HG02981 (cell line): Measurements from ENCODE around the gene SUPT20HL2.
"Not testable (repeated sequence)": the region's sequence is repeated elsewhere in the genome, so short reads cannot be mapped to it uniquely, and the experiment has no call there.

Experiments
- ATAC-seq: cut with Tn5 transposase; IDR thresholded peaks from one replicate; pipeline ENCODE4 v1.9.1; 2021; ENCODE audit warnings: mild to moderate bottlenecking, moderate library complexity; ENCODE audit not compliant: unreplicated experiment

The SUPT20HL2 gene

GRCh38 chrX:24314019-24314635, at the start of gene SUPT20HL2:
Gene SUPT20HL2 (minus strand): TSS chrX:24314069. CDS start chrX:24313315, 754 bp downstream.
- no peak for ATAC-seq

DNA sequence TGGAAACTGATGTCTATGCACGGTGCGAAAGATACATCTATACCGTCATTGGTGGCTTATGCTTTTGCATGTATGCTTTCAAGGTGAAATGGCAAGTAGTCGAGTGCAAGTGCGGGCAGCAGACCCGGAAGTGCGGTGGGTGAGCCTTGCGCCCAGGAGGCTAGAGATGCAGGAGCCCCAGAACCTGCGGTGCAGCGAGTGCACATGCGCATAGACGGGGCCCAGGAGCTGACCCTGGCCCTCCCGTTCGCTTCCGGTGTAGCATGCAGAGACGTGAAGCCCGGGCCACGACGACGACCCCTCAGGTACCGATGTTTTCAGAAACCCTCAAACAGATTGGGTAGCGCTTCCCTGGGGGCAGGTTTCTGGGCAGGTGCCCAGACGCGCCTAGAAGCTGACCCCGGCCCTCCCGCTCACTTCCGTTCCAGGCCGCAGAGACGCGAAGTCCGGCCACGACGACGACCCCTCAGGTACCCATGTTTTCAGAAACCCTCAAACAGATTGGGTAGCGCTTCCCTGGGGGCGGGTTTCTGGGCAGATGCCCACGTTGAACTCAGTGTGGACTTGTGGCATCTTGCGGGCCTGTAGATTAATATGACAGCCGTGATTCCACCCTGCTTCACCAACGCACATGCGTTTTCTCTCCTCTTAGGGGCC, 48.3 kb upstream of the SUPT20HL2 start:
- not testable (repeated sequence) for ATAC-seq

DNA sequence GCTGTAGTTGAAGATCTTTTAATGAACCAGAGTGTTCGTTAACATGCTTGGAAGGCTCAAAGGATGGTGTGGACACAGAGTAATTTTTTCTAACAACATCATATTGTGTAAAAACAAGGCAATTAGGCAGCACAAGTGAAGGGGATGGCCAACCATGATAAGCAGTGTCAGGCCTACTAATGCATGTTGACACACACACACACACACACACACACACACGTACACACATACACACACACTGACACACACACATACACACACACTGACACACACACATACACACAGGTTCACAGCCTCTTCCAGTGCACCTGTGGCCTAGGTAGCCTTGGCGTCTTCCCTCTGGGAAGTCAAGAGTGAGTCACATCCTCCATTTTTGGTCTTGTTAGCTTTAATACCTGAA, 46.4 kb upstream of the SUPT20HL2 start, which contains the start of gene SUPT20HL1:
SUPT20HL1 (plus strand) TSS at position 368 of the 400 bp plus-strand sequence. CDS start 2,122 bp downstream, outside the sequence.
- no peak for ATAC-seq

DNA sequence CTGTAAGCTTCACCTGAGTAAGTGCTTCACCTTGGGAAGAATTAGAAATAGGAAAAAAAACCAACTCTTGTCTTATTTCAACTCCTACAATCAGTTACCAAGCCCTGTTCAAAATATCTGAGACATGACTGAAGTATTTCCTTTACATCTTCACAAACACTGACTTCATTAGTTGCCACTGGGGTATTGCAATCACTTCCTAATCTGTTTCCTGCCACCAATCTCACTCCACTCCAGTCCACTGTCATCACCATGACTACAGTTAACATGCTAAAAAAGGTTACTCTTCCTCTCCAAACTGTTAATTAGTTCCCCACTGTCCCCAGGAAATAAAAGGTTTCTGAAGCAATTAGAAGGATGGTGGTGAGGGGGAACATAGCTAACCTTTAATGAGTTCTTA, 43.2 kb upstream of the SUPT20HL2 start:
- ATAC-seq, result no peak

GRCh38 chrX:24355095-24355494, 41.2 kb upstream of the SUPT20HL2 start:
- ATAC-seq, result no peak

DNA sequence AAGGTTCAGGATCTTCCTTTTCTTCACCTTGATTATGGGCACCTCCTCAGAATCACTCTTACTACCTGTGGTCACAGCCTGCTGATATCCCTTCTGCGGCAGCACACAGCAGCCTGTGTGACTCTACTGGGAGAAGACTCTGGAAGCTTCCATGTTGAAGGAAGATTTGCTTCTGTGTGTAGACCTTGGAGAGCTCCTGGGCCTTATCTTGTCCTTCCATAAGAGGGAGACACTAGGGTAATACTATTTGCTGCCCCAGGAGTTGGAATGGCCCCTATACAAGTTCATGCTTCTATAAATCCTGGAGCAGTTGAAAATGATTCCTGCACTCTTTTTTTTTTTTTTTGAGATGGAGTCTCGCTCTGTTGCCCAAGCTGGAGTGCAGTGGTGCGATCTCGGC, 36.3 kb upstream of the SUPT20HL2 start:
- ATAC-seq, result no peak

- ATAC-seq, result no peak
Observed at GRCh38 chrX:24347881-24348280, 34.0 kb upstream of the SUPT20HL2 start.

DNA sequence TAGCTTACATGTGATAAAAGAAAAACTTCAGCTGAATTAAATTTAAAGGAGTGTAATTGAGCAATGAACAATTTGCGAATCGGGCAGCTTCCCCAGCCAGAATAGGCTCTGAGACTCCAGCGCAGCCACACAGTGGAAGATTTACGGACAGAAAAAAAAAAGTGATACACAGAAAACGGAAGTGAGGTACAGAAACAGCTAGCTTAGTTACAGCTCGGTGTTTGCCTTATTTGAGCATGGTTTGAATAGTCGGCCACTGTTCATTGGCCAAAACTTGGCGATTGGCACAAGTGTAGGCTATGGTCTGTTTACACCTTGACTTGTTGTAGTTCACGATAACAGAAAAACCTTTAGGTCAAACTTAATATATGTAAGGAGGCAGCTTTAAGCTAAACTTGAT, 29.9 kb upstream of the SUPT20HL2 start:
- ATAC-seq, result no peak

DNA sequence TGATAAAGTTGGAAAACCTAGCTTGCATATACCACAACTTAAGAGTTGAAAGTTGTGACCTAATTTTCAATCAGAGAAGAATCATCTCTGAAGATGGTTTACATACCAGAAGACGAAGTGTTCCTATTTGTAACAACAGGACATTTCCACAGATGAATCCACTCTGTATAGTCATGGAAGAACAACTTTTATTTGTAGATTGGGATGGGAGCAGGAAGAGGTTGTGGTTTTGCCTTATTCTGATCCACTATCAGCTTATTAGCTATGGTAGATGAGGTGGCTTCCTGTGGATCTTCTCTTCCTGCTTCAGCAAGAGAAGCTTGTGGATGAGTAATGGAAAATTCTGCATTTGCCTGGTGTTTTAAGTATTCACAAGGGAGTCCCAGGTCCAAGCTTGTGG, 27.9 kb upstream of the SUPT20HL2 start:
- no peak for ATAC-seq

GRCh38 chrX:24340501-24340900, 26.6 kb upstream of the SUPT20HL2 start:
- ATAC-seq, result no peak

DNA sequence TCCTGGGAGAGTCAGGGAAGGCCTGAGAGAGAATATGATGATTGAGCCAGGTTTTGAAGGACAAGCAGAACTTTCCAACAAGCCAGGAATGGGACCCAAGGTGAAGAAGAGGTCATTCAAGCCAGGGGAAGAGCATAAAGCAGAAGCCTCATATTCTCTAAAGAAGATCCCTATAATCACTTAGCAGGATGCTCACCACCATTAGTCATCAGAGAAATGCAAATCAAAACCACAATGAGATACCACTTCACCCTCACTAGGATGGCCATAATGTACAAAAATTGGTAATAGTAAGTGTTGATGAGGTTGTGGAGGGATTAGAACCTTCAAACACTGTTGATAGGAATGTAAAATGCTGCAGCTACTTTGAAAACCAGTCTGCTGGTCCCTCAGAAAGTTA, 26.0 kb upstream of the SUPT20HL2 start:
- no peak for ATAC-seq

- no peak for ATAC-seq
Observed at GRCh38 chrX:24335871-24336270, 22.0 kb upstream of the SUPT20HL2 start.

DNA sequence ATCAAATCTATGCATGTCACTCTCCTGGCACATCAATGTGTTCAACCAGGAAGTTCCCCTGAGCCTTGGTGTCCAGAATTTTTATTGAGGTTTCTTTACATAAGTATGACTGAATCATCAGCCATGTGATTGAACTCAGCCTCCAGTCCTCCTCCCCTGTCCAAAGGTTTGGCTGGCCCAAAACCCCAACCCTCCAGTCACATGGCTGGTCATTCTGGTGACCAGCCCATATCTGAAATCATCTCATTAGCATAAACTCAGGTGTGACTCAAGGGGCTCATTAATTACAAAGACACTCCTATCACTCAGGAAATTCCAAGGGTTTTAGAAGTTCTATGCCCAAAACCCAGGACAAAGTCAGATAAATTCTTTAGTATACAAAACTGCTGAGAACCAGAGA, 20.6 kb upstream of the SUPT20HL2 start:
- ATAC-seq, result no peak

- no peak for ATAC-seq
Observed at GRCh38 chrX:24333371-24333770, 19.5 kb upstream of the SUPT20HL2 start.

GRCh38 chrX:24332878-24333277, 19.0 kb upstream of the SUPT20HL2 start:
- ATAC-seq, result no peak

- no peak for ATAC-seq
Observed at GRCh38 chrX:24325231-24325630, 11.4 kb upstream of the SUPT20HL2 start.

DNA sequence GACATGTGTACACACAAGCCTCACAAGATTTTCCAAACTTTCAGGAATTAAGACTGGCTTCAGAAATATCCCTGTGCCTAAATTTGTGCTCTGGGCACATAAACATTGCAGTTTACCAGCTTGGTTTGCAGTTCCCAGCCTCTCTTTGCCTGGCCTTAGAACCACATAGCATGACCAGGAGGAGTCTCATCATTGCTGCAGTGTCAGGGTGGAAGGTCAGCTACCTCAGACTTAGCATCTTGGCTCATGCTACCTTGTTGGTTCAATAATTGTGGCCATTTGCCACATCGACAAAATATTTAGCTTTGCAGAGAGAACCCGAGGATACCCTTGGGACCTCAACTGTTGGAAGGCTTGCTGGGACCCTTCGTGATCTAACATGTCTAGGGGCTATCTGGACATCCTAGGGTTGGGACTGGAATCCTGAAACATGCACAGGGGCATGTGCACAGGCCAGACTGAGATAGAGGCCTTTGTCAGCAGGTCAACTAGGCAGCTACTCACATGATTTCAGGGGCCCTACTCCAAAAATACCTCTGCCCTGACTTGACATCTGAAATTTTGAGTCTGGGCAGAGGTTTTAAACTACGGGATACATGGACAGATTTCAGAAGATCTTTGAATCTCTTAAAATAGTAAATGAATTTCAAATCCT, 8.0 kb upstream of the SUPT20HL2 start:
- ATAC-seq, result no peak

GRCh38 chrX:24317567-24317966, 3.7 kb upstream of the SUPT20HL2 start:
- ATAC-seq, result no peak

DNA sequence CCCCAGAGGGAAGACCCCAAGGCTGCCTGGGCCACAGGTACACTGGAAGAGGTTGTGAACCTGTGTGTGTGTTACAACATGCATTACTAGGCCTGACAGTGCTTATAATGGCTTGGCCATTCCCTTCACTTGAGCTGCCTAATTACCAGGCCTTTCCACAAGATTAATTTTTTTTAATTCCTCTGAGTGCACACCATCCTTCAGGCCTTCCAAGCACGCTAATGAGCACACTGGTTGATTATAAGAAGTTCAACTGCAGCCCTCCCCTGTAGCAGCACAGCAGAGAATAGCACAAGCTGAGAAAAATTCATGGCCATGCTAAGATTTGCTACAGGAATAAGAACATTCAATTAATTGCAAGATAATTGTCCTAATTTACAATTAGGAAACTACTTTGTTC, 2.2 kb upstream of the SUPT20HL2 start:
- ATAC-seq, result no peak

DNA sequence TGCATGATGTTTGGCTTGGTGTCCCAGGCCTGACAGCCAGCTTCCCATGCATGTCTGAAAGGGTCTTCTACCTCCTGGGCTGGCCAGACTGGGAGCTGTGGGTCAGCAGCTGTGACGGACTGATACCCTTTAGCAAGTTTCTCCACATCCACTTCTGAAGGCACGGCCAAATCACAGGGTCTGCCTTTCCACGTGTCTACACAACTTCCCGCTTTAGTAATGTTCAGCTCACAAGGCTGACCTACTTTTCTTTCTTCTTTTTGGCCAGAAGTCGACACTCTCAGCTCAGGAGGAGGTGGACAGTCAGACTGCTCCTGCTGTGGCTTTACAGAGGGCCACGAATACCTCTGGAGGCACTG, 1.6 kb downstream of the SUPT20HL2 start:
- ATAC-seq, result not testable (repeated sequence)

- ATAC-seq, result not testable (repeated sequence)
Observed at GRCh38 chrX:24311507-24312248, 2.2 kb downstream of the SUPT20HL2 start.
